ENCODE data around the gene FBXO24.

FBXO24 gene

GRCh38 chr7:100598425-100598824 is 12.3 kb downstream of the FBXO24 start:
- DNase-seq: no peak

- no peak for DNase-seq
Measured at GRCh38 chr7:100599911-100600729, 14.0 kb downstream of the FBXO24 start.

GRCh38 chr7:100600730-100601038 is 14.6 kb downstream of the FBXO24 start:
- DNase-seq: no peak

- peak in 2 of 3 experiments; percentile 13 to 56 for DNase-seq
Measured at GRCh38 chr7:100602889-100603725, 17.0 kb downstream of the FBXO24 start.

GRCh38 chr7:100603726-100604027 is 17.5 kb downstream of the FBXO24 start:
- DNase-seq: peak in 1 of 3 experiments; percentile 76

GRCh38 chr7:100604028-100604975 is 18.2 kb downstream of the FBXO24 start:
- peak; percentile 55 to 85 (median 79) for DNase-seq

- no peak for DNase-seq
Measured at GRCh38 chr7:100604976-100605911, 19.1 kb downstream of the FBXO24 start.

GRCh38 chr7:100606313-100606712 is 20.2 kb downstream of the FBXO24 start:
- no peak for DNase-seq

- DNase-seq: no peak
Measured at GRCh38 chr7:100607111-100607510, 21.0 kb downstream of the FBXO24 start.

GRCh38 chr7:100609958-100610357 is 23.8 kb downstream of the FBXO24 start:
- DNase-seq: no peak

GRCh38 chr7:100611983-100612729 is 26.0 kb downstream of the FBXO24 start, which contains the start of gene MOSPD3:
MOSPD3 (plus strand) TSS chr7:100612540; CDS start chr7:100612792, 252 bp downstream.
- DNase-seq: peak; percentile 99 to 100 (median 100)

GRCh38 chr7:100612730-100613390 is 26.7 kb downstream of the FBXO24 start:
- peak in 2 of 3 experiments; percentile 40 to 57 for DNase-seq

GRCh38 chr7:100613412-100614175 is 27.5 kb downstream of the FBXO24 start:
- no peak for DNase-seq

GRCh38 chr7:100614308-100614861 is 28.3 kb downstream of the FBXO24 start:
- DNase-seq: no peak

GRCh38 chr7:100620239-100620638 is 34.1 kb downstream of the FBXO24 start:
- no peak for DNase-seq

- no peak for DNase-seq
Measured at GRCh38 chr7:100620804-100621203, 34.7 kb downstream of the FBXO24 start.

GRCh38 chr7:100621554-100621953 is 35.4 kb downstream of the FBXO24 start:
- DNase-seq: no peak

GRCh38 chr7:100623951-100624824 is 38.1 kb downstream of the FBXO24 start:
- no peak for DNase-seq

All from NCI-H1417 (cell line).